ENCODE measurements around the gene MAD1L1.
A peak's percentile ranks its signal among the peaks of the same experiment; 100 is the strongest.

MAD1L1 gene

DNA sequence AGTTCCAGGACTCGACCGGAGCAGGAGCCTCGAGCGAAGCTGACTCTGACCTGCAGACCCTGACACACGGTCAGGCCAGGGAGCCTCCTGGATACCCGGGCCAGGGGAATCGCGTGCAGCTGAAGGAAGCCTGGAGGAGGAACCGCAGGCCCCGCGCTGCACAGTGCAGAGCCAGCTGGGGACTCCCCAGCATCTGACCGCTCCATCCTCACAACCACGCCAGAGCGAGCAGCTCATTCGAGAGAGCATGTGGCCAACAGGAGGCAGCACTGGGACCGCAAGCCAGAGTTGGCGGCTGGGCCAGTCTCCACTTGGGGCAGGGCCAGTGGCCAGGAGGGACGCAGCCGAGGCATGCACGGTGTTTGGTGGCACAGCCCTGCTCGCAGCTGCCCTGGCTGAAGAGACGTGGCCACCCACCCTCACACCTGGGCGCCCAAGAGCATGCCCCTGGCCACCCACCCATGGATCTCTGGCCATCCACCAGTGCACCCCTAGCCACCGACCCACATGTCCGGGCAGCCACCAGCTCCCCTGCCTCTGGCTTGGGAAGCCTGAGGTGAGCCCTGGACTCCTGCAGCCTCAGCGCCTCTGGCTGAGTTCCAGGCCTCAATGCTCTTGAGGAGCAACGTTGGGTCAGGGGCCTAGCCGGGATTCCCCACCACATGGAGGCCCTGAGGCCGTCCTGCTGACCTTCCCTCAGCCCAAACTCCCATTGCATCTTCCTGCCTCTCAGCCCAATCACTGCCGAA is 348.7 kb downstream of the MAD1L1 start:
- H2AK5ac ChIP-seq (ENCODE audit: low read length, severe bottlenecking), result no peak overlapping the region
- no peak overlapping the region for H3K14ac ChIP-seq (ENCODE audit: low read length in 2 of 2)
- peaks cover 31% of the 10 kb centered on the region for H3K4me1 ChIP-seq (ENCODE audit: control insufficient read depth, insufficient read depth, low read depth, low read length)
- H3K23ac ChIP-seq (ENCODE audit: low read length in 2 of 2), result no peak overlapping the region
- no peak overlapping the region for H4K91ac ChIP-seq (ENCODE audit: low read length)
- H2AFZ ChIP-seq (ENCODE audit: low read depth, low read length), result no peak overlapping the region
- no peak overlapping the region for H2BK15ac ChIP-seq (ENCODE audit: low read depth, poor library complexity, severe bottlenecking)
- no peaks in the 10 kb centered on the region for H3K9me3 ChIP-seq (ENCODE audit: control insufficient read depth, low read length)
- no peak overlapping the region for H3K27ac ChIP-seq (ENCODE audit: low read length, poor library complexity, severe bottlenecking)
- no peak overlapping the region for H2BK120ac ChIP-seq (ENCODE audit: low read depth, low read length)
- no peak overlapping the region for H4K8ac ChIP-seq (ENCODE audit: low read length)
- peaks cover 21 to 43% of the 10 kb centered on the region in 2 experiments for H3K36me3 ChIP-seq (ENCODE audit: control insufficient read depth in 1 of 2, insufficient read depth in 2 of 2, low read depth in 1 of 2, low read length in 2 of 2)
- H2BK12ac ChIP-seq (ENCODE audit: low read length in 2 of 2), result no peak overlapping the region
- no peak overlapping the region for H3K4me3 ChIP-seq (ENCODE audit: insufficient read depth in 1 of 2, low read depth in 1 of 2, low read length in 2 of 2)
- H3K9ac ChIP-seq (ENCODE audit: low read length), result no peak overlapping the region
- no peak overlapping the region for H3K18ac ChIP-seq (ENCODE audit: low read depth in 1 of 2, low read length in 2 of 2)
- H3K79me1 ChIP-seq (replicated peaks; ENCODE audit: low read length, poor library complexity, severe bottlenecking), result peaks cover 10% of the 10 kb centered on the region
- H3K4me2 ChIP-seq (ENCODE audit: low read length, poor library complexity, severe bottlenecking), result no peak overlapping the region
- H3K4ac ChIP-seq (ENCODE audit: low read depth in 1 of 2, low read length in 2 of 2), result no peak overlapping the region
- no peaks in the 10 kb centered on the region for H3K27me3 ChIP-seq (ENCODE audit: control insufficient read depth in 1 of 2, insufficient read depth in 1 of 2, low read length in 2 of 2)
- WGBS, result 91% methylated on average over 30 of the region's 30 CpGs
- DNase-seq, result no peak
- no peak overlapping the region for H2BK5ac ChIP-seq (ENCODE audit: low read depth, low read length, poor library complexity, severe bottlenecking)

DNA sequence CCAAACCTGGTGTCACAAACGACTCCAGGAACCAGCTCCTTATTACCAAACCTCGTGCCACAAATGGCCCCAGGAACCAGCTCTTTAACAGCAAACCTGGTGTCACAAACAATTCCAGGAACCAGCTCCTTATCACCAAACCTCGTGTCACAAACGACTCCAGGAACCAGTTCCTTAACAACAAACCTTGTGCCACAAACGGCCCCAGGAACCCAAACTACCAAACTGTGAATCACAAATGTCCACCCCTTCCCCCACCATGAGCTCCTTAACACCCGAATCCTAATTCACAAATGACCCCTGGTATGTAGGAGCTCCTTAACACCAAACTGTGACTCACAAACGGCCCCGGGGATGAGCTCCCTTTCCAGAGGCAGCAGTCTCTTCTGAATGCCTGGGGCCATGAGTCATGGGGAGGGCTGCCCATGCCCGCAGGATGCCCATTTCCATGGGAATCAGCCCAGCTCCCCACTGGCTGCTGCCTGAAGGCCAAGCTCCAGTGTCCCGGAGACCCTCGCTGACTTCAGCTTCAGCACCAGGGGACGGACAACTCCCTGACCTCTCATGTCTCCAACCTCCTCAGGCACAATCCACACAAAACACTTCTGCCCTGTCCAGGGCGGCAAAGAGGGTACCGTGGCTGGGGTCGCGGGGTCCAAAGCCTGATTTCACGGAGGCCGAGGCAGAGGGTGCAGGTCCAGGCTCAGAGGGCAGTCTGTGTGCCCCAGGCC is 349.5 kb downstream of the MAD1L1 start:
- Histone ChIP-seq H2AFZ (ENCODE audit: low read depth, low read length) (no peak overlapping the region), H3K9ac (ENCODE audit: low read length) (peak overlapping the region; percentile 24), H3K4ac (ENCODE audit: low read depth in 1 of 2, low read length in 2 of 2) (no peak overlapping the region), H3K18ac (ENCODE audit: low read depth in 1 of 2, low read length in 2 of 2) (no peak overlapping the region), H3K27ac (ENCODE audit: low read length, poor library complexity, severe bottlenecking) (no peak overlapping the region), H3K4me2 (ENCODE audit: low read length, poor library complexity, severe bottlenecking) (peak overlapping the region; percentile 14), H3K14ac (ENCODE audit: low read length in 2 of 2) (no peak overlapping the region), H4K8ac (ENCODE audit: low read length) (no peak overlapping the region), H3K9me3 (ENCODE audit: control insufficient read depth, low read length) (no peaks in the 10 kb centered on the region), H3K36me3 (ENCODE audit: control insufficient read depth in 1 of 2, insufficient read depth in 2 of 2, low read depth in 1 of 2, low read length in 2 of 2) (peaks cover 15 to 37% of the 10 kb centered on the region in 2 experiments), H3K79me1 (replicated peaks; ENCODE audit: low read length, poor library complexity, severe bottlenecking) (peaks cover 10% of the 10 kb centered on the region), H3K23ac (ENCODE audit: low read length in 2 of 2) (no peak overlapping the region), H2AK5ac (ENCODE audit: low read length, severe bottlenecking) (no peak overlapping the region), H2BK120ac (ENCODE audit: low read depth, low read length) (no peak overlapping the region), H2BK12ac (ENCODE audit: low read length in 2 of 2) (no peak overlapping the region), H3K27me3 (ENCODE audit: control insufficient read depth in 1 of 2, insufficient read depth in 1 of 2, low read length in 2 of 2) (no peaks in the 10 kb centered on the region), H2BK15ac (ENCODE audit: low read depth, poor library complexity, severe bottlenecking) (no peak overlapping the region), H4K91ac (ENCODE audit: low read length) (no peak overlapping the region), H3K4me3 (ENCODE audit: insufficient read depth in 1 of 2, low read depth in 1 of 2, low read length in 2 of 2) (peak overlapping the region in 1 of 2 experiments; percentile 37), H2BK5ac (ENCODE audit: low read depth, low read length, poor library complexity, severe bottlenecking) (no peak overlapping the region), H3K4me1 (ENCODE audit: control insufficient read depth, insufficient read depth, low read depth, low read length) (peaks cover 28% of the 10 kb centered on the region)
- DNase-seq, result peak; percentile 80
- 31% methylated on average over 18 of the region's 18 CpGs for WGBS

DNA sequence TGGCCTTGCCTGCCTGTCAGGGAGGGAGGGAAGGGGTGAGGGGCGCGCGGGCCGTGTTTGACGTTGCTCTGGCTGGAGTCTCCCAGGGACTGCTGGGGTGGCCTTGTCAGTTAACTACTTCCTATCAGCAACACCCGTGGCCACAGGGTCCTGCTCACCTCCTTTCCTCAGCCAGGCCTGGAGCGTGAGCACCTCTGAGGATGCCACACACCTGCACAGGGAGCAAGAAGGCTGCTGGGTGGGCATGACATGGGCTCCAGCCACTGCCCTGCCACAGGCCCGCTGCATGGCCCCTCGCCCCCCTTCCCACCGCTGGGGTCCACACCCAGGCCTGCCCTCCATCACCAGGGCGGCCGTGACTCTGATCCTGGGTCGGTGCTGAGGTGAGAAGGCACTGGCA is 350.3 kb downstream of the MAD1L1 start:
- no peak overlapping the region for H4K91ac ChIP-seq (ENCODE audit: low read length)
- no peak overlapping the region for H2BK12ac ChIP-seq (ENCODE audit: low read length in 2 of 2)
- H3K4me2 ChIP-seq (ENCODE audit: low read length, poor library complexity, severe bottlenecking), result no peak overlapping the region
- H3K4ac ChIP-seq (ENCODE audit: low read depth in 1 of 2, low read length in 2 of 2), result no peak overlapping the region
- no peak overlapping the region for H2BK120ac ChIP-seq (ENCODE audit: low read depth, low read length)
- H3K14ac ChIP-seq (ENCODE audit: low read length in 2 of 2), result no peak overlapping the region
- no peak overlapping the region for H2BK5ac ChIP-seq (ENCODE audit: low read depth, low read length, poor library complexity, severe bottlenecking)
- no peak overlapping the region for H3K18ac ChIP-seq (ENCODE audit: low read depth in 1 of 2, low read length in 2 of 2)
- DNase-seq, result no peak
- H2AK5ac ChIP-seq (ENCODE audit: low read length, severe bottlenecking), result no peak overlapping the region
- H3K9me3 ChIP-seq (ENCODE audit: control insufficient read depth, low read length), result no peaks in the 10 kb centered on the region
- no peak overlapping the region for H3K4me3 ChIP-seq (ENCODE audit: insufficient read depth in 1 of 2, low read depth in 1 of 2, low read length in 2 of 2)
- peaks cover 7 to 30% of the 10 kb centered on the region in 2 experiments for H3K36me3 ChIP-seq (ENCODE audit: control insufficient read depth in 1 of 2, insufficient read depth in 2 of 2, low read depth in 1 of 2, low read length in 2 of 2)
- peak overlapping the region; percentile 63 for H2BK15ac ChIP-seq (ENCODE audit: low read depth, poor library complexity, severe bottlenecking)
- peaks cover 10% of the 10 kb centered on the region for H3K79me1 ChIP-seq (replicated peaks; ENCODE audit: low read length, poor library complexity, severe bottlenecking)
- no peak overlapping the region for H3K23ac ChIP-seq (ENCODE audit: low read length in 2 of 2)
- 82% methylated on average over 10 of the region's 13 CpGs for WGBS
- no peak overlapping the region for H3K9ac ChIP-seq (ENCODE audit: low read length)
- H2AFZ ChIP-seq (ENCODE audit: low read depth, low read length), result no peak overlapping the region
- H3K27ac ChIP-seq (ENCODE audit: low read length, poor library complexity, severe bottlenecking), result no peak overlapping the region
- H4K8ac ChIP-seq (ENCODE audit: low read length), result no peak overlapping the region
- H3K4me1 ChIP-seq (ENCODE audit: control insufficient read depth, insufficient read depth, low read depth, low read length), result peaks cover 27% of the 10 kb centered on the region
- H3K27me3 ChIP-seq (ENCODE audit: control insufficient read depth in 1 of 2, insufficient read depth in 1 of 2, low read length in 2 of 2), result no peaks in the 10 kb centered on the region

DNA sequence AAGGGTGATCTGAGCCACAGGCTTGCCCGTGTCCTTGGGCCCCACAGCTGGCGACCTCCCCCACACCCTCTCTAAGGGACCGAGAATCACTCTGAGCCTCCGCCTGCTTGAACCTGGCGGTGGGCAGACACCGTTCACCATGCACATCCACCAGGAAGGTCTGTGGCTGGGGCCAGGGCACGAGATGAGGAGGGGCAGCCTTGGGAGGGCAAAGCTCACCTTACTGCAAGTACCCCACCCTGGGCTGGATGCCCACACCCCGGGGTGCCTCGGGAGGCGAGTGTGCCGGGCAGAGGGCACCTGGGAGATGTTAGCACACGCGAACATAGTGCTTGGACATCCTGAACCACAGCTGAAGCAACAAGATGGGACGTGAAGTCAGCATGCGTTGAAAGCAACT is 350.8 kb downstream of the MAD1L1 start:
- Histone ChIP-seq H3K4ac (ENCODE audit: low read depth in 1 of 2, low read length in 2 of 2) (no peak overlapping the region), H2BK12ac (ENCODE audit: low read length in 2 of 2) (no peak overlapping the region), H3K18ac (ENCODE audit: low read depth in 1 of 2, low read length in 2 of 2) (no peak overlapping the region), H3K4me2 (ENCODE audit: low read length, poor library complexity, severe bottlenecking) (no peak overlapping the region), H3K36me3 (ENCODE audit: control insufficient read depth in 1 of 2, insufficient read depth in 2 of 2, low read depth in 1 of 2, low read length in 2 of 2) (peaks cover 2 to 24% of the 10 kb centered on the region in 2 experiments), H4K8ac (ENCODE audit: low read length) (no peak overlapping the region), H3K27ac (ENCODE audit: low read length, poor library complexity, severe bottlenecking) (no peak overlapping the region), H3K9ac (ENCODE audit: low read length) (no peak overlapping the region), H3K23ac (ENCODE audit: low read length in 2 of 2) (no peak overlapping the region), H3K4me3 (ENCODE audit: insufficient read depth in 1 of 2, low read depth in 1 of 2, low read length in 2 of 2) (no peak overlapping the region), H3K9me3 (ENCODE audit: control insufficient read depth, low read length) (no peaks in the 10 kb centered on the region), H2BK5ac (ENCODE audit: low read depth, low read length, poor library complexity, severe bottlenecking) (no peak overlapping the region), H3K27me3 (ENCODE audit: control insufficient read depth in 1 of 2, insufficient read depth in 1 of 2, low read length in 2 of 2) (no peaks in the 10 kb centered on the region), H3K79me1 (replicated peaks; ENCODE audit: low read length, poor library complexity, severe bottlenecking) (peaks cover 10% of the 10 kb centered on the region), H2AFZ (ENCODE audit: low read depth, low read length) (no peak overlapping the region), H3K4me1 (ENCODE audit: control insufficient read depth, insufficient read depth, low read depth, low read length) (peaks cover 23% of the 10 kb centered on the region), H4K91ac (ENCODE audit: low read length) (no peak overlapping the region), H3K14ac (ENCODE audit: low read length in 2 of 2) (no peak overlapping the region), H2BK15ac (ENCODE audit: low read depth, poor library complexity, severe bottlenecking) (no peak overlapping the region), H2BK120ac (ENCODE audit: low read depth, low read length) (no peak overlapping the region), H2AK5ac (ENCODE audit: low read length, severe bottlenecking) (no peak overlapping the region)
- DNase-seq, result no peak
- WGBS, result 95% methylated on average over 15 of the region's 15 CpGs

All from mesenchymal stem cell (in vitro differentiated cells and primary cell).